A549 (cell line): ENCODE measurements around the gene DARS1. TPM values are rescaled to one million over a fixed set of nuclear protein-coding genes. Genes with fewer than 3 reads are reported as not detected.

ENCODE experiments used
- ATAC-seq, 2 experiments: fragments of 200-7000 bp in 1 of 2; fragments of >200 bp in 1 of 2; cut with Nextera tagmentation in 1 of 2; cut with Tn5 transposase in 1 of 2; 3 replicates each; pipeline versions ENCODE4 v1.8.0 to v1.9.1; 2018 to 2020; ENCODE audit warnings: mild to moderate bottlenecking in 1 of 2, moderate library complexity in 1 of 2
- CTCF ChIA-PET: fragments of 300-600 bp; sonication (Branson Sonifier 250); formaldehyde crosslinking; extraction: SDS; loops from one replicate; lab custom pipeline; 2021; ENCODE audit warnings: antibody characterized with exemption, inconsistent platforms; lab: Yijun Ruan, JAX
- POLR2A ChIA-PET: fragments of 350-600 bp; formaldehyde crosslinking; extraction: SDS; loops from one replicate; lab custom pipeline; 2021; ENCODE audit warnings: antibody characterized with exemption, inconsistent platforms; lab: Yijun Ruan, JAX
- DNase-seq, 2 experiments: peaks; one replicate each; pipeline versions ENCODE4 v3.0.0 to v3.0.0-alpha.2; 2011 to 2016; ENCODE audit warnings: low read depth in 1 of 2, low spot score in 1 of 2
- FAIRE-seq: peaks from 2 replicates; lab custom pipeline; 2011; peaks lifted over from hg19 to GRCh38; lab: Jason Lieb, UNC
- H3K27ac ChIP-seq, 2 experiments: fragments of >200 bp; sonication (Bioruptor Twin); formaldehyde crosslinking; 3 replicates each; pipeline ENCODE4 v1.5.1; 2016 to 2017
- H3K4me1 ChIP-seq: fragments of >200 bp; sonication (Bioruptor Twin); formaldehyde crosslinking; 3 replicates; pipeline ENCODE4 v1.6.1; 2016
- H3K4me2 ChIP-seq: fragments of >200 bp; sonication (Bioruptor Twin); formaldehyde crosslinking; 3 replicates; pipeline ENCODE4 v1.6.1; 2016
- H3K4me3 ChIP-seq: fragments of >200 bp; sonication (Bioruptor Twin); formaldehyde crosslinking; 3 replicates; pipeline ENCODE4 v1.5.1; 2016
- H3K9me3 ChIP-seq: fragments of >200 bp; sonication (Bioruptor Twin); formaldehyde crosslinking; 3 replicates; pipeline ENCODE4 v1.6.1; 2016
- BCL3 ChIP-seq: fragments of >200 bp; sonication (Bioruptor Twin); formaldehyde crosslinking; IDR thresholded peaks from 3 replicates; pipeline ENCODE4 v1.6.1; 2016
- BHLHE40 ChIP-seq: IDR thresholded peaks from 2 replicates; pipeline ENCODE4 v1.6.1; 2012; ENCODE audit warnings: low read depth, low read length, inconsistent platforms
- CBX2 ChIP-seq: fragments of 200-600 bp; sonication (generic); IDR thresholded peaks from 2 replicates; pipeline ENCODE4 v1.6.1; 2016; ENCODE audit warnings: low read depth, mild to moderate bottlenecking, borderline replicate concordance
- CBX8 ChIP-seq: fragments of 200-600 bp; sonication (generic); IDR thresholded peaks from 2 replicates; pipeline ENCODE4 v1.6.1; 2016
- CEBPB ChIP-seq, 2 experiments: fragments of >200 bp in 1 of 2; sonication (Bioruptor Twin) in 1 of 2; formaldehyde crosslinking in 1 of 2; IDR thresholded peaks; 2 replicates each; pipeline ENCODE4 v1.6.1; 2012 to 2016
- CHD4 ChIP-seq: fragments of 200-600 bp; sonication (generic); IDR thresholded peaks from 2 replicates; pipeline ENCODE4 v1.6.1; 2016; ENCODE audit warnings: antibody characterized with exemption, mild to moderate bottlenecking, borderline replicate concordance
- EP300 ChIP-seq, 2 experiments: fragments of >200 bp; sonication (Bioruptor Twin); formaldehyde crosslinking; IDR thresholded peaks; 2 replicates in 1 of 2; 3 replicates in 1 of 2; pipeline ENCODE4 v1.6.1; 2016 to 2017
- ESRRA ChIP-seq: fragments of 150-350 bp; IDR thresholded peaks from 2 replicates; pipeline ENCODE4 v1.6.1; 2014; ENCODE audit warnings: mild to moderate bottlenecking, low read length, borderline replicate concordance
- GATA3 ChIP-seq: IDR thresholded peaks from 2 replicates; pipeline ENCODE4 v1.6.1; 2012; ENCODE audit warnings: borderline replicate concordance
- HDAC2 ChIP-seq: fragments of 200-600 bp; sonication (generic); IDR thresholded peaks from 2 replicates; pipeline ENCODE4 v1.6.1; 2016
- HEYL ChIP-seq: fragments of 250-450 bp; sonication (Bioruptor Pico); IDR thresholded peaks from 2 replicates; pipeline ENCODE4 v1.8.0; 2021; ENCODE audit warnings: mild to moderate bottlenecking, moderate library complexity
- HMGXB4 ChIP-seq: fragments of 250-450 bp; sonication (Bioruptor Pico); IDR thresholded peaks from 2 replicates; pipeline ENCODE4 v1.5.0; 2021; ENCODE audit warnings: mild to moderate bottlenecking, moderate library complexity, borderline replicate concordance
- HOXA7 ChIP-seq: fragments of 250-450 bp; sonication (Bioruptor Pico); IDR thresholded peaks from 2 replicates; pipeline ENCODE4 v1.5.0; 2020; ENCODE audit warnings: mild to moderate bottlenecking, moderate library complexity
- HOXB5 ChIP-seq: fragments of 250-450 bp; sonication (Bioruptor Pico); IDR thresholded peaks from 2 replicates; pipeline ENCODE4 v1.5.0; 2020; ENCODE audit warnings: mild to moderate bottlenecking, moderate library complexity
- JUNB ChIP-seq: fragments of >200 bp; sonication (Bioruptor Twin); formaldehyde crosslinking; IDR thresholded peaks from 2 replicates; pipeline ENCODE4 v1.6.1; 2016
- MAFK ChIP-seq: fragments of 450-650 bp; IDR thresholded peaks from 2 replicates; pipeline ENCODE4 v1.6.1; 2014; ENCODE audit not compliant: partially characterized antibody
- MAZ ChIP-seq: fragments of 150-350 bp; IDR thresholded peaks from 2 replicates; pipeline ENCODE4 v1.6.1; 2014; ENCODE audit warnings: antibody characterized with exemption, low read depth, low read length, borderline replicate concordance
- NFE2L2 ChIP-seq: fragments of 150-350 bp; conservative IDR thresholded peaks from 2 replicates; pipeline ENCODE4 v1.6.1; 2014; ENCODE audit warnings: low read length
- RCOR1 ChIP-seq: fragments of 150-350 bp; IDR thresholded peaks from 2 replicates; pipeline ENCODE4 v1.6.1; 2014; ENCODE audit warnings: antibody characterized with exemption, low read length, low read depth
- RFX5 ChIP-seq: fragments of 450-650 bp; IDR thresholded peaks from 2 replicates; pipeline ENCODE4 v1.7.1; 2014; ENCODE audit warnings: antibody characterized with exemption, mild to moderate bottlenecking, moderate library complexity
- RNF2 ChIP-seq: fragments of 200-600 bp; sonication (generic); IDR thresholded peaks from 2 replicates; pipeline ENCODE4 v1.6.1; 2016; ENCODE audit warnings: low read depth, mild to moderate bottlenecking, antibody characterized with exemption, moderate library complexity, borderline replicate concordance
- SMC3 ChIP-seq: fragments of >200 bp; sonication (Bioruptor Twin); formaldehyde crosslinking; IDR thresholded peaks from 3 replicates; pipeline ENCODE4 v1.6.1; 2018; ENCODE audit warnings: inconsistent platforms
- USF2 ChIP-seq: fragments of 450-650 bp; IDR thresholded peaks from 2 replicates; pipeline ENCODE4 v1.6.1; 2014; ENCODE audit warnings: antibody characterized with exemption
- WGBS: methylation state at CpG from one replicate; pipeline ENCODE4 v1.1.6; 2017; ENCODE audit errors: missing lambda C conversion rate; 5-methylcytosine and 5-hydroxymethylcytosine counted together
- polyA plus RNA-seq, 4 experiments: library from polyadenylated mRNA; depleted of rRNA in 3 of 4; stranded (reverse); fragments of >200 nt; fragmentation: RNase III in 1 of 4; extraction: RNeasy Plus Mini Kit Qiagen cat#74134 plus additional on column Dnase treatment in 1 of 4; gene quantifications; 2 replicates in 3 of 4; 3 replicates in 1 of 4; pipeline ENCODE4 v1.2.3, GENCODE V29; 2011 to 2017
- TF ChIP-seq, protein P1 (sequence below): fragments of 250-450 bp; sonication (Bioruptor Pico); IDR thresholded peaks from 2 replicates; pipeline ENCODE4 v1.5.0; 2020; ENCODE audit warnings: low read depth, mild to moderate bottlenecking, moderate library complexity
- TF ChIP-seq, protein P2 (sequence below): IDR thresholded peaks from 2 replicates; pipeline ENCODE4 v1.6.1; 2012; ENCODE audit warnings: low read depth, borderline replicate concordance
- TF ChIP-seq, protein P3 (sequence below): fragments of >200 bp; sonication (Bioruptor Twin); formaldehyde crosslinking; IDR thresholded peaks from 3 replicates; pipeline ENCODE4 v1.5.1; 2016

Gene DARS1
- polyA plus RNA-seq, 2 of the 4 experiments (the other 2 are of a cell fraction): 83.8 to 130 TPM

- FAIRE-seq (no peak), DNase-seq (no peak), ATAC-seq (no peak)
- Histone ChIP-seq H3K4me3 (no peak overlapping the region), H3K4me2 (no peak overlapping the region), H3K27ac (no peak overlapping the region), H3K9me3 (no peaks in the 10 kb centered on the region), H3K4me1 (no peaks in the 10 kb centered on the region)
- WGBS: 93% methylated on average over 4 of the region's 4 CpGs
- POLR2A ChIA-PET: no interaction called here
- TF ChIP-seq CBX2: no peak
- no peak for TF ChIP-seq RNF2
- no peak for TF ChIP-seq HEYL (CRISPR knock-in tag)
- no peak for TF ChIP-seq ESRRA
- TF ChIP-seq HMGXB4 (CRISPR knock-in tag): no peak
- no peak for TF ChIP-seq CHD4
- no peak for TF ChIP-seq RCOR1
- TF ChIP-seq EP300 (IDR thresholded peaks at IDR 0.05): no peak
- no peak for TF ChIP-seq BCL3
- no peak for TF ChIP-seq CEBPB (IDR thresholded peaks at IDR 0.05)
- no peak for TF ChIP-seq BHLHE40
- no peak for TF ChIP-seq MAZ
- TF ChIP-seq, protein P1, sequence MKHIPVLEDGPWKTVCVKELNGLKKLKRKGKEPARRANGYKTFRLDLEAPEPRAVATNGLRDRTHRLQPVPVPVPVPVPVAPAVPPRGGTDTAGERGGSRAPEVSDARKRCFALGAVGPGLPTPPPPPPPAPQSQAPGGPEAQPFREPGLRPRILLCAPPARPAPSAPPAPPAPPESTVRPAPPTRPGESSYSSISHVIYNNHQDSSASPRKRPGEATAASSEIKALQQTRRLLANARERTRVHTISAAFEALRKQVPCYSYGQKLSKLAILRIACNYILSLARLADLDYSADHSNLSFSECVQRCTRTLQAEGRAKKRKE: no peak
- TF ChIP-seq SMC3: no peak
- TF ChIP-seq USF2: no peak
- TF ChIP-seq, all 56 proteins: peak for 0
- CTCF ChIA-PET: no interaction called here
Observed at GRCh38 chr2:135899567-135899966, 85.9 kb downstream of the DARS1 start.

GRCh38 chr2:135898234-135898786 is 87.1 kb downstream of the DARS1 start:
- TF ChIP-seq MAFK (no peak), HOXB5 (CRISPR knock-in tag) (no peak), EP300 (IDR thresholded peaks at IDR 0.05) (no peak), NFE2L2 (no peak), SMC3 (no peak), RCOR1 (no peak), GATA3 (no peak), HOXA7 (CRISPR knock-in tag) (no peak), JUNB (no peak), RFX5 (no peak), HDAC2 (no peak), HMGXB4 (CRISPR knock-in tag) (no peak), CBX8 (no peak), CEBPB (IDR thresholded peaks at IDR 0.05) (no peak)
- TF ChIP-seq, protein P2, sequence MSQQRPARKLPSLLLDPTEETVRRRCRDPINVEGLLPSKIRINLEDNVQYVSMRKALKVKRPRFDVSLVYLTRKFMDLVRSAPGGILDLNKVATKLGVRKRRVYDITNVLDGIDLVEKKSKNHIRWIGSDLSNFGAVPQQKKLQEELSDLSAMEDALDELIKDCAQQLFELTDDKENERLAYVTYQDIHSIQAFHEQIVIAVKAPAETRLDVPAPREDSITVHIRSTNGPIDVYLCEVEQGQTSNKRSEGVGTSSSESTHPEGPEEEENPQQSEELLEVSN: no peak
- TF ChIP-seq, protein P3, sequence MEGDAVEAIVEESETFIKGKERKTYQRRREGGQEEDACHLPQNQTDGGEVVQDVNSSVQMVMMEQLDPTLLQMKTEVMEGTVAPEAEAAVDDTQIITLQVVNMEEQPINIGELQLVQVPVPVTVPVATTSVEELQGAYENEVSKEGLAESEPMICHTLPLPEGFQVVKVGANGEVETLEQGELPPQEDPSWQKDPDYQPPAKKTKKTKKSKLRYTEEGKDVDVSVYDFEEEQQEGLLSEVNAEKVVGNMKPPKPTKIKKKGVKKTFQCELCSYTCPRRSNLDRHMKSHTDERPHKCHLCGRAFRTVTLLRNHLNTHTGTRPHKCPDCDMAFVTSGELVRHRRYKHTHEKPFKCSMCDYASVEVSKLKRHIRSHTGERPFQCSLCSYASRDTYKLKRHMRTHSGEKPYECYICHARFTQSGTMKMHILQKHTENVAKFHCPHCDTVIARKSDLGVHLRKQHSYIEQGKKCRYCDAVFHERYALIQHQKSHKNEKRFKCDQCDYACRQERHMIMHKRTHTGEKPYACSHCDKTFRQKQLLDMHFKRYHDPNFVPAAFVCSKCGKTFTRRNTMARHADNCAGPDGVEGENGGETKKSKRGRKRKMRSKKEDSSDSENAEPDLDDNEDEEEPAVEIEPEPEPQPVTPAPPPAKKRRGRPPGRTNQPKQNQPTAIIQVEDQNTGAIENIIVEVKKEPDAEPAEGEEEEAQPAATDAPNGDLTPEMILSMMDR: no peak
- Histone ChIP-seq H3K9me3 (no peaks in the 10 kb centered on the region), H3K27ac (no peak overlapping the region), H3K4me2 (no peak overlapping the region), H3K4me1 (no peaks in the 10 kb centered on the region), H3K4me3 (no peak overlapping the region)
- ChIA-PET CTCF (interaction anchor here (2.5 kb wide), 1 partner anchor 16 kb away, joined by 9 read pairs; no protein-coding TSS in a partner anchor), POLR2A (no interaction called here)
- DNase-seq: no peak
- no peak for FAIRE-seq
- no peak; a peak in 1 of 6 replicates for ATAC-seq
- WGBS: 92% methylated on average over 3 of the region's 3 CpGs
